GM19099 (cell line): ENCODE results near the gene OSBPL9.

Experiments used
- POLR2A ChIP-seq: IDR thresholded peaks from 3 replicates; pipeline ENCODE4 v1.6.1; 2011; ENCODE audit warnings: low read depth; ENCODE audit not compliant: insufficient read length; ENCODE audit errors: extremely low read depth

The OSBPL9 gene

DNA sequence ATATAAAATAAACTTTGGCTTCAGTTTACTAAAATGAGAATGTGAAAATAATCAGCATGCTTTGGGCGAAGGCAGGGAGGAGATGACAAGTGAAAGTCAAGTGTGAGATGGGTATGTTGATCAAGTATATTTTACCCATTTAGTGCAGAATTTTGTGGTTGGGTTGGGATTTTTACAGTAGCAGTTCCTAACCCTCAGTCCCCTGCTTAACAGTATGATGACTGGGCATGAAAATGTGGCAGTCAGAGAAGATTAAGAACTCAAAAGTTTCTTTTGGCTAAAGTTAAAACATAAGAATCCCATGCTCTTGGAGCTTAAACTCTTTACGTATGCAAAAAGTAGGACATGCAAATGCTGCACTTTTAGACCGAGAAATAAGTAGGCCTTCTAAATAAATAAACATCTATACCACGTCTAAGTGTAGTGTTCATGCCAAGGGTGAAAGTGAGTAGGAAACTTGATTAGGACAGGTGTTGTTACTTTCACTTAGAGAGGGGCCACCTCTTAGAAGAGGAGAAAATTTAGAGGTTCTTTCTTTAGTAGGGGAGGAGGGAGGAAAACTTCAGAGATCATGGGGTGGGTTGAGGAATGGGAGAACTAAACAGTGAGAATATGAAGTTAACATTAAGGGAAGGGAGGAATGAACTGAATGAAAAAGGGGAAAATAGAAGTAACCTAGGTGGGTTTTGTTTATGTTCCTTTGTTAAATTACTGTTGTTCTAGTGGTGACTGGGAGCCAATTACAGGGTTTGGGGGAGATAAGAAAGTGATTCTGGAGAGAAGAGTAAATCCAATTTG lies 127.8 kb downstream of the OSBPL9 start:
- no peak for TF ChIP-seq POLR2A

DNA sequence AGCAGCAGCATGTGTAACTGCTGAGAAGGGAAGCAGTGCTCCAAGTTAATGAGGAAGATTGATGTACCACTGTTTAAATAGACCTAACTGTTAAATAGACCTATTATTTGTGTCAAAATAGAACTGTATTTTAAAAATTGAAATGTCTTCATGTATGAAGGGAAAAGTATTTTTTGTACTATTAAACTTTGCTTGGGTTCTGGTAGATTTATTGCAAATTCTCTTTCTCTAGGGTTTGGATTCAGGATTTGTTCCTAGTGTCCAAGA lies 128.3 kb downstream of the OSBPL9 start:
- TF ChIP-seq POLR2A = no peak

DNA sequence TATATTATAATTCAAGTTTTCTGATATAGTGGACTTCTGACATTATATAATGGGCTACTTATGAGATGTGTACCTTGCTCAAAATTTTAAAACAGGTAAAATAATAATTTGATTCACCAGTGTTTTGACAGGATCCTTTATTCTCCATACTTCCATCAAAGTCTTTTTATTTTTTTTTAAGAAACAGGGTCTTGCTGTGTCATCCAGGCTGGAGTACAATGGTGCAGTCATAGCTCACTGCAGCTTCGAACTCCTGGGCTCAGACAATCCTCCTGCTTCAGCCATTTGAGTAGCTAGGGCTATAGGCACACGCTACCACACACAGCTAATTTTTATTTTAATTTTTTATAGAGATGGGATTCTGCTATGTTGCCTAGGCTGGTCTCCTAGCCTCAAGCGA lies 132.3 kb downstream of the OSBPL9 start:
- no peak for TF ChIP-seq POLR2A

DNA sequence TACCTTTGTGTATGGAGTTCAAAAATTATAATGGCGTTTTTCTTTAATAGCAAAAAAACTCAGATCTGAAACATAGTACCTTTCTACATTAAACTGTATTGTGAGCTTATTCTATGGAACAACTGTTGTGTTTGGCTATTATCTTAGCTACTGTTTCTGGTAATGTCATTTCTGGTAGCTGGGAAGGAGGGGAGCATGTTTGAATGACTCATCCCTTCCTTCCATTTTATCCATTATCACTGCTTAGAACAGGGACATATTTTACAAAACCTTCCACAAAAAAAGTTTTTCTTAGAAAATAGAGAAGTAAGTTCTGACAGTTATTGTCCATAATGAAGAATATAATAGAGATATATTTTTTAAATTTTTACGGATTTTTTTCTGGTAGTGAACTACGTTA lies 133.3 kb downstream of the OSBPL9 start:
- TF ChIP-seq POLR2A = no peak

DNA sequence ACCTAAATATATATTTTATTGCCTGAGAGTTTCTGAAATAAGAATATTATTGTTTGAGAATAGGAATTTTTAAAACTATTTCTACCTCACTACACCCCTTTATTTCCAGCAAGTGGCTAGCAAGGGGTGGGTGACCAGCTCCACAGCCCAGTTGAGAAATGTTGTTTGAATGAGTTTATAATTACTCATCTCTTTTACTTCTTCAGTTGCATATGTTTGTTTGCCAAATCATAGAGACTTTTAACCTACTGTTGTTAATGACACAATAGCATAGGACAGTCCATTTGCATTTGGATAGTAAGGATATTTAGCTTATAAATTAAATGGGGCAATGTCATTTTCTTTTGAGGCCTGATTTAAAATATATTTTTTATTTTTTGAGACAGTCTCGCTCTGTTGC lies 133.8 kb downstream of the OSBPL9 start:
- TF ChIP-seq POLR2A = no peak

DNA sequence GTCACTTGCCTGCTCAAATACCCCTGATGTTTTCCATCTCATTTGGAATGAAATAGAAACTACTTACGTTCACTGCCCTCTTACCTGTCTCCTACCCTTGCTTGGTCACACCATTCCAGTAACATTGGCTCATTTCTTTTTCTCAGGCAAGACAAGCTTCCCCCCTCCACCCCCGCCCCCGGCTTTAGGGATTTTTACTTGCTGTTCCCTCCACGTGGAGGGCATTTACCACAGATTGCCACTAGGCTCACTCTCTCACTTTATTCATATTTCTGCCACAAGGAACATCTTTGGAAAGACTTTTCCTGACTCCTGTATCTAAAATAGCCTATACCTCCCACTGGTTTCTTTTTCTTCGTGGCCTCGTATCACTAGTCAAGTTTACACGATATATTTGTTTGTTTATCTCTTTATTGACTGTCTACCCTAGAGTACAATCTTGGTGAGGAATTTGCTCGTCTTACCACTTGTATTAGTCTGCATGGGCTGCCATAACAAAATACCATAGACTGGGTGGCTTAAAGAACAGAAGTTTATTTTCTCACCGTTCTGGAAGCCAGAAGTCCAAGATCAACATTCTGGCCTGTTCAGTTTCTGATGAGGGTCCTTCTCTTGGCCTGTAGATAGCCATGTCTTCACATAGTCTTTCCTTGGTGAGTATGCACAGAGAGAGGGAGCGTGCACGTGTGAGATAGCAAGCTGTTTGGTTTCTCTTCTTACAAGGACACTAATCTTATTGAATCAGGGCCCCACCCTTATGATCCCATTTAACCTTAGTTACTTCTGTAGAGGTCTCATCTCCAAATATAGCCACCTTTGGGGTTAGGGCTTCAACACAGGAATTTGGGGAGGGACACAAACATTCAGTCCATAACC lies 135.4 kb downstream of the OSBPL9 start:
- no peak for TF ChIP-seq POLR2A

DNA sequence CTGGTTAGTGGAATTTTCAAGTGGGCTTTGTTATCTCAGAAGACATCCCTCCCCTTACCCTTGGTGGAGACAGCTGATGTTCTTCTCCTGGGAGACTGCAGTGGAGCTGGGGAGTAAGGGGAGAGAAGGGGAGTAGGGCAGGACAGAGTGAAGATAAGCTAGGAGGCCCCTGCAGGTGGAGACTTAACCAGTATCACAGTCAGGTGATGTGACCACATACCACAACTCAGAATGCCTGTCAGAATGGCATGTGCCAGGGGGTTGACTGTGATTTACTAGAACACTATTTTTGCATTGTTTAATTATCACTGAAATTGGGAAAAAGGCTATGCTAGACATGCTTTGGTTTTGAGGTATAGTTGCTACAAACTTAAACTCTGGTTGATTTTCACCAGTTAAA lies 137.1 kb downstream of the OSBPL9 start:
- TF ChIP-seq POLR2A = no peak

DNA sequence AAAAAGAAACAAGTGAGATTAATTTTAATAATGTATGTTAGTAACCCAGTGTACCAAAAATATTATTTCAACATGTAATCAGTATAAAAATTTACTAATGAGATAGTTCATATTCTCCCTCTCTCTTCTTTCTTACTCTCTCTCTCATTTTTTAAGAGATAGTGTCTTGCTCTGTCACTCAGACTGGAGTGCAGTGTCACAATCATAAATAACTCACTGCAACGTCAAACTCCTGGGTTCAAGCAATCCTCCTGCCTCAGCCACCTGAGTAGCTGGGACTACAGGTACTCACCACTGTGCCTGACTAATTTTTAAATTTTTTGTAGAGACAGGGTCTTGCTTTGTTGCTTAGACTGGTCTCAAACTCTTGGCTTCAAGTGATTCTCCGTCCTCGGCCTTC lies 137.8 kb downstream of the OSBPL9 start:
- TF ChIP-seq POLR2A = no peak

DNA sequence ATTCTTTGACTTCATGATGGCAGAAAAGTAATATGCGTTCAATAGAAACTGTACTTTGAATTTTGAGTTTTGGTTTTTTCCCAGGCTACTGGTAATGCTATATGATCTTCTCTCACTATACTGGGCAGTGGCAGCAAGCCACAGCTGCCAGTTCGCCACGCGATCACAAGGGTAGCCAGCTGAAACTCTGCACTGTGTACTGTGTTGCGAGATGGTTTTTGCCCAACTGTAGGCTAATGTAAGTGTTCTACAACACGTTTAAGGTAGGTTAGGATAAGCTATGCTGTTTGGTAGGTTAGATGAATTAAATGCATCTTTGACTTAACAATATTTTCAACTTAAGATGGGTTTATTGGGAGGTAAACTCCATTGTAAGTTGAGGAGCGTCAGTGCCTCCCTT lies 138.5 kb downstream of the OSBPL9 start:
- no peak for TF ChIP-seq POLR2A

DNA sequence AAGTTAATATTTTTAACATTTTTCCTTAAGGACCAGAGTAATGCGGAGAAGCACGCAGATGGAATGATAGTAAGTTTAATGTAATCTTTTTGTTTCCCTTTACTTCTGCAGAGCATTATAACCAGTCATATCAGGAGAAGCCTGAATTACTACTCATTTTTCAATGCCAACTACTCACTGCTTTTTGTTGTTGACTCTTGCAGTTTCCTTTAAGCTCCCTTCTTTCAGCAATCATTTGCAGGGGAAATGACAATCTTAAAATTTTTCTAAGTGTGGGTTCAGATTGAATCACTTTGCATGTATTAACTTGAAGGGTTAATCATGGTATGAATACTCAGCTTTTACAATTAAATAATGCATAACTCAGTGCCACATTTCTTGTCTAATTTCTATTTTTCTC lies 139.4 kb downstream of the OSBPL9 start:
- TF ChIP-seq POLR2A = no peak

DNA sequence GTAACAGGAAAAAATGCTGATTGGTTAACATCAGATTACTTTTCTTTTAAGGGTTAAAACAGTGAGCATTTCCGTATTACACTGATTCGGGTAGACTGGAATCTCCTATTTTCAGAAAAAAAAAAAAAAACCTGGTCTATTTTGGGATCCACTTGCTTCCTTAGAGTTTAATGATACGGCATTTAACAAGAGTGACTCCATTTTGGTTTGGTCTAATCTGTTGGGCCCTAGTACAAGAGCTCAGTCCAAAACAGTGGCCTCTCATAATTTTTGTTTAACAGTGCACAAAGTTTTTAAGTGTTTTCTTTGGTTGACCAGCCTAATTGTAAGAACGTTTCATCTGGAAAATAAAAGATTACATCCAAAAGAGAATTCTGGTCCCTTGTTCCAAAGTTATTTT lies 141.4 kb downstream of the OSBPL9 start:
- TF ChIP-seq POLR2A = no peak

DNA sequence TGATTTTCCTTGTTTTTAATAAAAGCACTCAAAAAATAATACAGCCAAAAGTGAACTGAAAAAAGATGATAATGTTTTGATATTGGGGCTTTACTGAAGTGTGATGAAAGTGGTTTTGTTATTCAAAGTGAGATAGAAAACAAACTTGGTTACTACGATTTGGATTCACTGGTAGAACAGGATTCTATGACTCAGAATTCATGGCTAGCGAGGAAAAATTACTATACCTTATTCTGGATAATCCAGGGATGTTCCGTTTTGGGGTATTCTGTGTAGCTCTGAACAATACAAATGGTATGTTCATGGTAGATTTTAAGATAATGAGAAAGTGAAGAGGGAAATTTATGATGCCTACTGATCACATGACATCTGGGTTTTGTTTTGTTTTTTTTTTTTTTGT lies 144.0 kb downstream of the OSBPL9 start:
- TF ChIP-seq POLR2A = no peak

DNA sequence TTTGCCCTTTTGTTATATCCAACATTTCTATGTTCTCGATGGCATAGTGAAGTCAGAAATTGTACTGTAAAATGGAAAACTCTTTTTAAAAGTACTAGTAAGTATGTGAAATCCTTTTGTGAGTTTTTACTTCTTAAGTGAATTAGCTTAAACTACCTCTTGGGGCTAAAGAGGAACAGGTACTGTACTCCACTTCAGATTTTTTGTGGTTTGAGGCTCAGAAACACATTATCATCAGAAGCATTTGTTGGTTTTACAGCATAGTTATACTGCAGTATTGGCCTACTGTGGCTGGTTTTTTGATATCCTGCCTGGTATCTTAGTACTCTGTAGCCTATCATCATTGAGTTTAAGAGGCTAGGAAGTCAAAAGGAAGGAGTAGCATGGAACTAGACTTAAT lies 144.5 kb downstream of the OSBPL9 start:
- TF ChIP-seq POLR2A = no peak

DNA sequence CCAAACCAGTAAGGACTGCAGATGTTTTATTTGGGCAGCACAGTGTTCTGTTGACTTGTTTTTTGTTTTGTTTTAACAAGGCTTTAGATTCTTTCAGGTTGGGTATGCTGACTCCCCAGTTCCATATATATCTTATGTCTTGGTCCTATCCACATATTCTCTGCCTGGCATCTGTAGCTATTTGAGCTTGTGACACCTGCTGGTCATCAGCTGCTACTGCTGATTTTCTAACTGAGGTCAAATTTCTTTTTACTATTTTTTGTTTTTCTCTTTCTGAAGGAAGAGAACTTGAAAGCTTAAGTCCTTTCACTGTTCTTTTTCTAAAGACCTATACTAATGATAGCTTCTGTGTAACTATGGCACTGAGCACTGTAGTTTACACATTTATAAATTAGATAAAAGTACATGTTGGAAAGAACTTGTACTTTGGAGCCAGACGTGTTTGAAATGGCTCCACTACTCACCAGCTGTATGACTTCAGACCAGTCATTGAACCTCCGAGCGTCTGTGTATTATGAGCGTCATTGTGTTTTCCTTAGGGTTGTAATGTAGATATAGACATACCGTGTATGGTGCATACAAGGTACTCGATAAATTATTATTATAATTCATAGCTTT lies 152.2 kb downstream of the OSBPL9 start:
- TF ChIP-seq POLR2A = no peak

DNA sequence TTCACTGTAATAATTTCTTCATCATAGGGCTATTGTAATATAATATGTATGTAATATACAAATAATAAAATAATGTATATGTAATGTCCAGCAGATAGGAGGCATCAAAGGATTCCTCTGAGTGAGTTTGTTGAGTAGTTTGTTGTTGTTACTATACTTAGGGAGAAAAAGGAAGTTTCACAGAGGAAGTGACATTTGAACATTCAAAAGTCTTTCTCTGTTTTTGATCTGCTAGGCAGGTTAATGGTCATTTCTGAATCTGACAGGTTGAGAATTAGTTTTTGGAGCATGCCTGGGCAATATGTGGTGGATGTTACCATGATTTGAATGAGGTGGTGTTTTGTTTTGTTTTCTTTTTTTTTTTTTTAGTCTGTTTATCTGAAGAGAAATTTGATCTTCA lies 159.5 kb downstream of the OSBPL9 start:
- no peak for TF ChIP-seq POLR2A

DNA sequence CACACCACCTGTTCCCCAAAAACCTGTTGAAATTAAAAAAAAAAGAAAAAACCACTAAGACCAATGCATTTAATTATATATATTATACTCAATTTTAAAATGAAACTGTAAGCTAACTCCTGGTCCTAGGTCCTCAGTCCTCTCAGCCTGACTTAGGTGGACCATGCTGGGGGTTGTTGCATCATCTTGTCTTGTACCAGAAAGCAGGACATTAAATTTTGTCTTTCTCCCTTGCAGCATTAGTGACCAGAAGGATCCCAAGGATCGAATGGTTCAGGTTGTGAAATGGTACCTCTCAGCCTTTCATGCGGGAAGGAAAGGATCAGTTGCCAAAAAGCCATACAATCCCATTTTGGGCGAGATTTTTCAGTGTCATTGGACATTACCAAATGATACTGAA lies 164.0 kb downstream of the OSBPL9 start:
- no peak for TF ChIP-seq POLR2A

DNA sequence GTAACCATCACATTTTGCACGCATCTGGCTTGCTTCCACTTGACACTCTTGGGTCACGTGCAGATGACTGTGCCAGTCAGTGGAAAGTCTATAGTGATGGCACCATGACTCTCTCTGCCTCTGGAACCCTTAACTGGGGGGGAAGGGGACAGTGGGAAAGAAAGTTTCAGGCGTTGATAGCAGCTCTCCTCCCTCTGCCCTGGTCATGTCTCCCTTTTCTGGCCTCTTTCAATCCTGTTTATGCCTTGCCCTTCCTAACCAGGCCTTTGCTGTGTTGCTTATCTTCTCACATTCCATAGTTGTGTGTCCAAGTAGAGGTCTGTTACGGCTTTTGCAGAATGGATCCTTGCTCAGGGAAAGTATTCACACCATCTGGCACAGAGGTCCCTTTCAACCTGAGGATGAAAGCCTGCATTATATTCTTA lies 168.1 kb downstream of the OSBPL9 start:
- TF ChIP-seq POLR2A = no peak

DNA sequence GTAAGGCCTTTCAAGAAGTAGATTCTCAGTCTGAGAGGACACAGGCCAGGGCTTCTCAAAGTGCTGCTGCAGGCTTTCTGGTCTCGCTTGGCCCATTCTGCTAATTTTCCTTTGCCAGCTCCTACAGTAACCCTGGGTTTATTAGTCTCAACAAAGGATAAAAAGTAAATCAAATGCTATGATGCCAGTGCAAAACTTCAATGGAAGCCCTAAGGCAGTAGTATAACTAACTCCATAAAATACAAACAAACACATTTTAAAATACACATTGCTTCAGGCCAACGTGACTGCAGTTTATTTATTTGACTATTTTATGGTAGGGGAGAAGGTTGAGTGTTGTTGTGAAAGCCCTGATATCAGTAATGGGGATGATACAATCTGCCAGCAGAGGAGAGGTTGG lies 172.0 kb downstream of the OSBPL9 start:
- TF ChIP-seq POLR2A = no peak
